SK-N-SH treated with all-trans-retinoic acid at 6 μM for 48 hours (cell line): ENCODE data around the gene TOE1.
"Not testable (repeated sequence)": the region's sequence is repeated elsewhere in the genome, so short reads cannot be mapped to it uniquely, and the experiment has no call there.

Experiments
- ATAC-seq: fragments of 200-7000 bp; cut with Tn5 transposase; 3 replicates; pipeline ENCODE4 v1.9.1; 2020; ENCODE audit warnings: mild to moderate bottlenecking, moderate library complexity
- ARNTL ChIP-seq: fragments of 450-650 bp; formaldehyde crosslinking; IDR thresholded peaks from 2 replicates; pipeline ENCODE4 v1.5.0; 2020; ENCODE audit warnings: low read depth, mild to moderate bottlenecking, moderate library complexity, borderline replicate concordance
- BACH2 ChIP-seq: fragments of 250-450 bp; sonication (Bioruptor Pico); IDR thresholded peaks from 2 replicates; pipeline ENCODE4 v1.9.0; 2021; ENCODE audit warnings: mild to moderate bottlenecking, borderline replicate concordance
- CSDC2 ChIP-seq: fragments of 250-450 bp; sonication (Bioruptor Pico); IDR thresholded peaks from 2 replicates; pipeline ENCODE4 v1.5.0; 2020; ENCODE audit warnings: mild to moderate bottlenecking, moderate library complexity
- CSRNP3 ChIP-seq: fragments of 250-450 bp; sonication (Bioruptor Pico); IDR thresholded peaks from 2 replicates; pipeline ENCODE4 v1.5.1; 2021; ENCODE audit warnings: mild to moderate bottlenecking, moderate library complexity
- ESRRG ChIP-seq: fragments of 250-450 bp; sonication (Bioruptor Pico); IDR thresholded peaks from 2 replicates; pipeline ENCODE4 v1.6.1; 2021; ENCODE audit warnings: mild to moderate bottlenecking
- GLIS3 ChIP-seq: fragments of 250-450 bp; sonication (Bioruptor Pico); IDR thresholded peaks from 2 replicates; pipeline ENCODE4 v1.5.0; 2020; ENCODE audit warnings: mild to moderate bottlenecking, moderate library complexity
- ISL1 ChIP-seq: fragments of 250-450 bp; sonication (Bioruptor Pico); IDR thresholded peaks from 2 replicates; pipeline ENCODE4 v2.1.2; 2022; ENCODE audit warnings: mild to moderate bottlenecking, moderate library complexity
- OSR1 ChIP-seq: fragments of 250-450 bp; sonication (Bioruptor Pico); IDR thresholded peaks from 2 replicates; pipeline ENCODE4 v1.8.0; 2022; ENCODE audit warnings: moderate library complexity, mild to moderate bottlenecking, inconsistent platforms
- PATZ1 ChIP-seq: fragments of 250-450 bp; sonication (Bioruptor Pico); IDR thresholded peaks from 2 replicates; pipeline ENCODE4 v1.8.0; 2020; ENCODE audit warnings: mild to moderate bottlenecking, moderate library complexity, borderline replicate concordance
- POU6F1 ChIP-seq: fragments of 250-450 bp; sonication (Bioruptor Pico); IDR thresholded peaks from 2 replicates; pipeline ENCODE4 v1.8.0; 2021; ENCODE audit warnings: low read depth, mild to moderate bottlenecking, moderate library complexity, borderline replicate concordance
- PPARA ChIP-seq: fragments of 250-450 bp; sonication (Bioruptor Pico); IDR thresholded peaks from 2 replicates; pipeline ENCODE4 v1.5.0; 2020; ENCODE audit warnings: mild to moderate bottlenecking, borderline replicate concordance
- RARB ChIP-seq: fragments of 250-450 bp; sonication (Bioruptor Pico); IDR thresholded peaks from 2 replicates; pipeline ENCODE4 v1.8.0; 2021; ENCODE audit warnings: mild to moderate bottlenecking, moderate library complexity
- SNAI2 ChIP-seq: fragments of 250-450 bp; sonication (Bioruptor Pico); IDR thresholded peaks from 2 replicates; pipeline ENCODE4 v1.5.0; 2020; ENCODE audit warnings: mild to moderate bottlenecking, moderate library complexity
- TCF4 ChIP-seq: fragments of 250-450 bp; sonication (Bioruptor Pico); IDR thresholded peaks from 2 replicates; pipeline ENCODE4 v1.8.0; 2021; ENCODE audit warnings: mild to moderate bottlenecking, moderate library complexity, borderline replicate concordance
- TOX ChIP-seq: fragments of 250-450 bp; sonication (Bioruptor Pico); IDR thresholded peaks from 2 replicates; pipeline ENCODE4 v1.8.0; 2021; ENCODE audit warnings: mild to moderate bottlenecking, moderate library complexity, borderline replicate concordance
- TSHZ2 ChIP-seq: fragments of 250-450 bp; sonication (Bioruptor Pico); IDR thresholded peaks from 2 replicates; pipeline ENCODE4 v1.5.0; 2020; ENCODE audit warnings: mild to moderate bottlenecking, moderate library complexity
- ZFP3 ChIP-seq: fragments of 250-450 bp; sonication (Bioruptor Pico); IDR thresholded peaks from 2 replicates; pipeline ENCODE4 v1.5.0; 2020; ENCODE audit warnings: mild to moderate bottlenecking, moderate library complexity
- ZFP30 ChIP-seq: fragments of 450-650 bp; formaldehyde crosslinking; IDR thresholded peaks from 2 replicates; pipeline ENCODE4 v1.5.0; 2022; ENCODE audit warnings: mild to moderate bottlenecking, moderate library complexity
- ZNF565 ChIP-seq: fragments of 450-650 bp; formaldehyde crosslinking; conservative IDR thresholded peaks from 2 replicates; pipeline ENCODE4 v1.5.0; 2020; ENCODE audit warnings: low read depth, mild to moderate bottlenecking, moderate library complexity
- ZNF70 ChIP-seq: fragments of 450-650 bp; formaldehyde crosslinking; IDR thresholded peaks from 2 replicates; pipeline ENCODE4 v1.5.0; 2020; ENCODE audit warnings: mild to moderate bottlenecking, moderate library complexity
- ZNF8 ChIP-seq: fragments of 450-650 bp; formaldehyde crosslinking; IDR thresholded peaks from 2 replicates; pipeline ENCODE4 v1.5.0; 2020; ENCODE audit warnings: mild to moderate bottlenecking, moderate library complexity

Gene TOE1

GRCh38 chr1:45380125-45380524 lies 40.2 kb downstream of the TOE1 start:
- TF ChIP-seq PPARA (CRISPR knock-in tag), result no peak
- TF ChIP-seq TCF4 (CRISPR knock-in tag), result no peak
- TF ChIP-seq BACH2 (CRISPR knock-in tag), result no peak
- ATAC-seq, result no peak

GRCh38 chr1:45380730-45381129 lies 40.8 kb downstream of the TOE1 start:
- TF ChIP-seq ZFP3, result no peak
- TF ChIP-seq ZFP30 (CRISPR knock-in tag), result no peak
- no peak for TF ChIP-seq ESRRG (CRISPR knock-in tag)
- no peak for TF ChIP-seq TOX (CRISPR knock-in tag)
- no peak for TF ChIP-seq PPARA (CRISPR knock-in tag)
- no peak for TF ChIP-seq OSR1 (CRISPR knock-in tag)

GRCh38 chr1:45381243-45381642 lies 41.3 kb downstream of the TOE1 start:
- TF ChIP-seq ZFP30 (CRISPR knock-in tag), result no peak
- TF ChIP-seq ZNF70 (CRISPR knock-in tag), result no peak
- no peak for TF ChIP-seq ZNF565
- TF ChIP-seq PATZ1, result no peak
- TF ChIP-seq ZNF8, result no peak
- ATAC-seq, result no peak

More at GRCh38 chr1:45380730-45381129, 40.8 kb downstream of the TOE1 start:
- ATAC-seq, result no peak

GRCh38 chr1:45383191-45383590 lies 43.2 kb downstream of the TOE1 start:
- TF ChIP-seq OSR1 (CRISPR knock-in tag) (no peak), ARNTL (CRISPR knock-in tag) (no peak)
- no peak for ATAC-seq

GRCh38 chr1:45384213-45384612 lies 44.2 kb downstream of the TOE1 start:
- not testable (repeated sequence) for ATAC-seq

GRCh38 chr1:45385302-45385701 lies 45.3 kb downstream of the TOE1 start:
- ATAC-seq, result no peak

GRCh38 chr1:45386219-45386618 lies 46.2 kb downstream of the TOE1 start:
- ATAC-seq, result no peak
- TF ChIP-seq ESRRG (CRISPR knock-in tag), result no peak
- TF ChIP-seq TSHZ2, result no peak
- no peak for TF ChIP-seq TOX (CRISPR knock-in tag)
- TF ChIP-seq ARNTL (CRISPR knock-in tag), result no peak
- TF ChIP-seq ISL1 (CRISPR knock-in tag), result no peak
- TF ChIP-seq RARB (CRISPR knock-in tag), result no peak
- TF ChIP-seq SNAI2 (CRISPR knock-in tag), result no peak
- no peak for TF ChIP-seq ZFP30 (CRISPR knock-in tag)
- no peak for TF ChIP-seq ZNF565
- no peak for TF ChIP-seq GLIS3
- no peak for TF ChIP-seq BACH2 (CRISPR knock-in tag)
- no peak for TF ChIP-seq ZNF8
- no peak for TF ChIP-seq CSDC2 (CRISPR knock-in tag)
- no peak for TF ChIP-seq TCF4 (CRISPR knock-in tag)
- TF ChIP-seq POU6F1, result no peak

More at GRCh38 chr1:45385302-45385701, 45.3 kb downstream of the TOE1 start:
- TF ChIP-seq SNAI2 (CRISPR knock-in tag) (no peak), CSRNP3 (CRISPR knock-in tag) (no peak)
- TF ChIP-seq, all 23 proteins: peak for 0
